CD4-positive, alpha-beta T cell (primary cell): Measurements from ENCODE around the gene SMARCA2. TPM values are rescaled to one million over a fixed set of nuclear protein-coding genes. Genes with fewer than 3 reads are reported as not detected.

Experiments used
- ATAC-seq: fragments of 200-7000 bp; cut with Tn5 transposase; one replicate; pipeline ENCODE4 v1.10.0; 2022; ENCODE audit warnings: mild to moderate bottlenecking; ENCODE audit not compliant: poor library complexity
- CTCF ChIA-PET: fragments of 350-600 bp; sonication (Branson Sonifier 250); formaldehyde crosslinking; loops from one replicate; lab custom pipeline; 2021; ENCODE audit warnings: antibody characterized with exemption, inconsistent platforms; lab: Charles Lee
- POLR2A ChIA-PET: fragments of 350-600 bp; sonication (Branson Sonifier 250); formaldehyde crosslinking; loops from one replicate; lab custom pipeline; 2021; ENCODE audit warnings: antibody characterized with exemption, inconsistent platforms; lab: Charles Lee
- DNase-seq, 14 experiments: peaks; one replicate each; pipeline ENCODE4 v3.0.0-alpha.2; 2013 to 2020; ENCODE audit warnings: mixed read lengths in 2 of 14
- H3K27ac ChIP-seq, 2 donors: one replicate each; pipeline versions ENCODE4 v1.5.1 to v1.7.0; 2013; ENCODE audit warnings: low read length in 2 of 2, low read depth in 1 of 2, mild to moderate bottlenecking in 1 of 2
- H3K27me3 ChIP-seq, 2 experiments: 1 replicate in 1 of 2; 2 replicates in 1 of 2; pipeline versions ENCODE4 v1.6.1 to v1.7.0; 2013; ENCODE audit warnings: low read length in 2 of 2, control low read depth in 1 of 2, mild to moderate bottlenecking in 1 of 2, moderate library complexity in 1 of 2; ENCODE audit not compliant: insufficient read depth in 2 of 2, control insufficient read depth in 1 of 2
- H3K36me3 ChIP-seq: one replicate; pipeline ENCODE4 v1.6.1; 2013; ENCODE audit warnings: low read length, control low read depth; ENCODE audit not compliant: insufficient read depth
- H3K4me1 ChIP-seq: one replicate; pipeline ENCODE4 v1.6.1; 2013; ENCODE audit warnings: low read length, control low read depth; ENCODE audit not compliant: insufficient read depth
- H3K4me3 ChIP-seq: one replicate; pipeline ENCODE4 v1.5.1; 2013; ENCODE audit warnings: mild to moderate bottlenecking, low read length, moderate library complexity
- H3K9me3 ChIP-seq, 2 experiments: 1 replicate in 1 of 2; 2 replicates in 1 of 2; pipeline versions ENCODE4 v1.6.1 to v1.7.0; 2013; ENCODE audit warnings: low read length in 2 of 2, mild to moderate bottlenecking in 2 of 2, control low read depth in 1 of 2, moderate library complexity in 1 of 2; ENCODE audit not compliant: control insufficient read depth in 1 of 2, insufficient read depth in 1 of 2
- H3K27ac Mint-ChIP-seq: one replicate; pipeline ENCODE4 v1.8.0; 2020; ENCODE audit warnings: mixed read lengths
- H3K27me3 Mint-ChIP-seq: one replicate; pipeline ENCODE4 v1.8.0; 2021; ENCODE audit warnings: mixed read lengths
- H3K36me3 Mint-ChIP-seq: one replicate; pipeline ENCODE4 v1.8.0; 2021; ENCODE audit warnings: low read depth, mixed read lengths
- H3K4me1 Mint-ChIP-seq: one replicate; pipeline ENCODE4 v1.8.0; 2021; ENCODE audit warnings: low read depth, mixed read lengths
- H3K4me3 Mint-ChIP-seq: one replicate; pipeline ENCODE4 v1.8.0; 2020; ENCODE audit warnings: mild to moderate bottlenecking, mixed read lengths
- H3K9me3 Mint-ChIP-seq: one replicate; pipeline ENCODE4 v1.8.0; 2020; ENCODE audit warnings: mixed read lengths
- intact Hi-C, 2 experiments: fragments of 100-400 bp; cut with DNase I in 1 of 2; cut with micrococcal nuclease in 1 of 2; formaldehyde crosslinking; loops; one replicate each; pipeline versions ENCODE4 v1.15.1 to v1.9.0; 2023 to 2025; cut with DNase I, micrococcal nuclease
- total RNA-seq, 174 experiments: library from RNA in 2 of 174; stranded (reverse) in 2 of 174; gene quantifications; one replicate each; pipeline ENCODE4 v1.2.3 and lab custom pipeline; 2021 to 2026
- TF ChIP-seq, protein P1 (sequence below): fragments of 200-600 bp; IDR thresholded peaks from one replicate; pipeline ENCODE4 v1.8.0; 2022; ENCODE audit warnings: antibody characterized with exemption, mild to moderate bottlenecking

Gene SMARCA2
- total RNA-seq, 2 experiments from 2014 or later = 268 to 272 TPM

DNA sequence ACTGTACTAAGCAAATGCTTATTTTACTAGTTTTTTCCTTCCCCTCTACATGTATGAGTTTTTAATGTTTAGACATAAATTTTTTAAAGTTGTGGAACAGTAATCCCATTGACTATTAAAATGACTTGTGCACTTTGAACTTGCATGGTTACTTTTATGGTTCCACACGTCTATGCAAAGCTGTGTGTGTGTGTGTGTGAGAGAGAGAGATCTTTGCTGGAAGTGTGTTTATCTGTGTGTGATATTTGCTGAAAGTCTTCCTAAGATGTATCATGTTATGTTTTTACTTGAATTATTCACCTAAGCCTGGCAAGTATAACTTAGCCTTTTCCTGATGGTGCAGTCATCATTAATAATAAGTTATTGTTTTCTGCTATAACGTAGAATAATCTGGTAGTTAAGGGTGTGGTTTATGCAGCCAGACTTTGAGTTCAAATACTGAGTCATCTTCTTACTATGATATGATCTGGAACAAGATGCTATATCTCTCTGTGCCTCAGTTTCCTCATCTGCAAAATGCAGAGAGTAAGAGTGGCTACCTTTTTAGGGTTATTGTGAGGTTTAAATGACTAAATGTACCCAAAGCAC, 138.6 kb downstream of the SMARCA2 start:
- Histone ChIP-seq H3K36me3 (peaks cover 2% of the 10 kb centered on the region), H3K4me3 (no peak overlapping the region), H3K27me3 (no peaks in the 10 kb centered on the region), H3K27ac (no peak overlapping the region), H3K4me1 (peaks cover 22% of the 10 kb centered on the region), H3K9me3 (no peaks in the 10 kb centered on the region)
- ChIA-PET CTCF (no interaction called here), POLR2A (no interaction called here)
- no peak for DNase-seq
- intact Hi-C loops = loop anchor here in 1 of 2 experiments (10.0 kb wide), 1 partner anchor 691 kb away; the partner anchor contains the start of gene PUM3
- TF ChIP-seq, protein P1, sequence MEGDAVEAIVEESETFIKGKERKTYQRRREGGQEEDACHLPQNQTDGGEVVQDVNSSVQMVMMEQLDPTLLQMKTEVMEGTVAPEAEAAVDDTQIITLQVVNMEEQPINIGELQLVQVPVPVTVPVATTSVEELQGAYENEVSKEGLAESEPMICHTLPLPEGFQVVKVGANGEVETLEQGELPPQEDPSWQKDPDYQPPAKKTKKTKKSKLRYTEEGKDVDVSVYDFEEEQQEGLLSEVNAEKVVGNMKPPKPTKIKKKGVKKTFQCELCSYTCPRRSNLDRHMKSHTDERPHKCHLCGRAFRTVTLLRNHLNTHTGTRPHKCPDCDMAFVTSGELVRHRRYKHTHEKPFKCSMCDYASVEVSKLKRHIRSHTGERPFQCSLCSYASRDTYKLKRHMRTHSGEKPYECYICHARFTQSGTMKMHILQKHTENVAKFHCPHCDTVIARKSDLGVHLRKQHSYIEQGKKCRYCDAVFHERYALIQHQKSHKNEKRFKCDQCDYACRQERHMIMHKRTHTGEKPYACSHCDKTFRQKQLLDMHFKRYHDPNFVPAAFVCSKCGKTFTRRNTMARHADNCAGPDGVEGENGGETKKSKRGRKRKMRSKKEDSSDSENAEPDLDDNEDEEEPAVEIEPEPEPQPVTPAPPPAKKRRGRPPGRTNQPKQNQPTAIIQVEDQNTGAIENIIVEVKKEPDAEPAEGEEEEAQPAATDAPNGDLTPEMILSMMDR = no peak
- no peak for ATAC-seq
- Mint-ChIP-seq H3K27ac (peak overlapping the region; percentile 0), H3K9me3 (no peaks in the 10 kb centered on the region), H3K4me3 (no peak overlapping the region), H3K27me3 (no peaks in the 10 kb centered on the region), H3K4me1 (peaks cover 78% of the 10 kb centered on the region), H3K36me3 (peaks cover 31% of the 10 kb centered on the region)

DNA sequence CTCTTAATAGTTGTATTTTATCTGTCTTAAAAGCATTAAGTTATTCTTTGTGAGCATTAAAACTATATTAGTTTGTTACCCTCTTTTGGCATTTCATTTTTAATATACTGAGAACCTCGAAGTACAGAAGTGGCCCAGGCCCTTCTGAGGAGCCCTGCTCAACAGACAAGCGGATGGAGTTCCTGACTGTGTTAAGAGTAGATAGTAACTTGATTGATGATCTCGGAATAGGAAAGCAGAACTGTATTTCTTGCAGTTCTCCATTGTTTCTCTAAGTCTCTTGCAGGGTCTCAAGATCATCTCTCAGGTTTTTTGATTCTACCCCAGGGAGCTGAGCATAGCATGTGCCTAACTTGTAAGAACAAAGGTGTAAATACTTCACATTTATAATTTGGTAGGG, 139.6 kb downstream of the SMARCA2 start:
- Mint-ChIP-seq H3K27ac (peak overlapping the region; percentile 11), H3K4me1 (peaks cover 83% of the 10 kb centered on the region), H3K4me3 (no peak overlapping the region), H3K9me3 (no peaks in the 10 kb centered on the region), H3K36me3 (peaks cover 23% of the 10 kb centered on the region), H3K27me3 (no peaks in the 10 kb centered on the region)
- DNase-seq = no peak
- intact Hi-C loops = loop anchor here in 1 of 2 experiments (10.0 kb wide), 1 partner anchor 690 kb away; the partner anchor contains the start of gene PUM3
- H3K27ac ChIP-seq = no peak overlapping the region
- H3K4me1 ChIP-seq = peaks cover 22% of the 10 kb centered on the region
- ChIA-PET CTCF (no interaction called here), POLR2A (no interaction called here)
- no peaks in the 10 kb centered on the region for H3K27me3 ChIP-seq
- H3K9me3 ChIP-seq = no peaks in the 10 kb centered on the region
- H3K4me3 ChIP-seq = no peak overlapping the region
- H3K36me3 ChIP-seq = no peaks in the 10 kb centered on the region
- no peak for ATAC-seq
- TF ChIP-seq, protein P1 = no peak

DNA sequence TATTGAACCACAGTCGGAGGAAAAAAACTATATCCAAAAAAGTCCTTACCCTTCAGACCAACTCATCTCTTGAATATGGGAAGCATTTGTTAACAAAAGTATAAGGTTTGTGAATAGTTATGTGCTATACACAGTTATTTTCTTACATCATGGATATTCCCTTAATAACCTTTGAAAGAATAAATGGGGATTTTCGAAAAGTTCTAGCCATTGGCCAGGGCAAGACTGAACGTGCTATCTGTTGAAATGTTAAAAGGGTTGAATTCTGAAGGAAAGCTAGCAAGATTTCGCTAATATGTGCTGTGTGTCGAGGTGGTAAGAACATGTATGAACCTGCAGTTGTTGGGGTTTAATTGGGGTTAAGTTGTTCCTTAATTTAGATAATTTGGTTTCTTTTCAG, 140.8 kb downstream of the SMARCA2 start:
- CTCF ChIA-PET = no interaction called here
- Mint-ChIP-seq H3K4me3 (peak overlapping the region; percentile 46), H3K4me1 (peaks cover 83% of the 10 kb centered on the region), H3K27me3 (no peaks in the 10 kb centered on the region), H3K36me3 (peaks cover 19% of the 10 kb centered on the region), H3K27ac (peak overlapping the region; percentile 73), H3K9me3 (no peaks in the 10 kb centered on the region)
- POLR2A ChIA-PET = no interaction called here
- no peaks in the 10 kb centered on the region for H3K27me3 ChIP-seq
- intact Hi-C loops = loop anchor here in 1 of 2 experiments (10.0 kb wide), 1 partner anchor 689 kb away; the partner anchor contains the start of gene PUM3
- H3K27ac ChIP-seq = no peak overlapping the region
- TF ChIP-seq, protein P1 = no peak
- H3K36me3 ChIP-seq = no peaks in the 10 kb centered on the region
- no peak for DNase-seq
- H3K4me3 ChIP-seq = no peak overlapping the region
- no peak for ATAC-seq
- no peaks in the 10 kb centered on the region for H3K9me3 ChIP-seq
- peaks cover 22% of the 10 kb centered on the region for H3K4me1 ChIP-seq
